IMR-90 (cell line): ENCODE data around the gene DMD. TPM values are rescaled to one million over a fixed set of nuclear protein-coding genes. Genes with fewer than 3 reads are reported as not detected.

ENCODE experiments used
- ATAC-seq: fragments of 200-7000 bp; cut with Tn5 transposase; 2 replicates; pipeline ENCODE4 v1.9.1; 2020; ENCODE audit warnings: low read depth, mild to moderate bottlenecking, moderate library complexity
- BruUV-seq: library from RNA; stranded (reverse); fragments of 400-500 nt; replicated peaks from 2 replicates; lab custom pipeline; 2021; lab: Mats Ljungman, UMichigan
- CTCF ChIA-PET: fragments of 300-600 bp; formaldehyde crosslinking; extraction: SDS; loops from one replicate; lab custom pipeline; 2021; ENCODE audit warnings: antibody characterized with exemption; lab: Yijun Ruan, JAX
- POLR2A ChIA-PET: fragments of 300-600 bp; sonication (Branson Sonifier 250); formaldehyde crosslinking; loops from one replicate; lab custom pipeline; 2022; ENCODE audit warnings: antibody characterized with exemption; ENCODE audit not compliant: unreplicated experiment; lab: Charles Lee
- DNase-seq: peaks from one replicate; pipeline ENCODE4 v3.0.0; 2013
- H2AFZ ChIP-seq: replicated peaks from 2 replicates; pipeline ENCODE3; 2013; ENCODE audit warnings: low read length, mild to moderate bottlenecking; ENCODE audit not compliant: poor library complexity
- H2AK5ac ChIP-seq: 2 replicates; pipeline ENCODE4 v1.6.1; 2013; ENCODE audit warnings: low read depth, low read length, inconsistent platforms
- H2AK9ac ChIP-seq: replicated peaks from 2 replicates; pipeline ENCODE3; 2013; ENCODE audit warnings: mild to moderate bottlenecking, low read depth, low read length, moderate library complexity; ENCODE audit not compliant: poor library complexity
- H2BK120ac ChIP-seq: 2 replicates; pipeline ENCODE4 v1.6.1; 2013; ENCODE audit warnings: low read depth, low read length, inconsistent platforms
- H2BK15ac ChIP-seq: 3 replicates; pipeline ENCODE4 v1.6.1; 2013; ENCODE audit warnings: low read depth, low read length, inconsistent platforms
- H2BK20ac ChIP-seq: 2 replicates; pipeline ENCODE4 v1.6.1; 2013; ENCODE audit warnings: low read depth, mild to moderate bottlenecking, inconsistent platforms, low read length, moderate library complexity
- H2BK5ac ChIP-seq: 2 replicates; pipeline ENCODE4 v1.6.1; 2013; ENCODE audit warnings: mild to moderate bottlenecking, low read depth, low read length, inconsistent platforms; ENCODE audit not compliant: poor library complexity, severe bottlenecking
- H3K14ac ChIP-seq: replicated peaks from 2 replicates; pipeline ENCODE4 v1.6.1; 2013; ENCODE audit warnings: low read depth, low read length, inconsistent platforms
- H3K18ac ChIP-seq: 2 replicates; pipeline ENCODE4 v1.6.1; 2013; ENCODE audit warnings: low read depth, low read length, control low read depth
- H3K23ac ChIP-seq: 2 replicates; pipeline ENCODE4 v1.6.1; 2013; ENCODE audit warnings: low read depth, low read length, inconsistent platforms
- H3K27ac ChIP-seq: 2 replicates; pipeline ENCODE4 v1.5.1; 2013; ENCODE audit warnings: mild to moderate bottlenecking, control low read depth, low read length; ENCODE audit not compliant: insufficient read depth
- H3K27me3 ChIP-seq: 2 replicates; pipeline ENCODE4 v1.6.1; 2013; ENCODE audit warnings: low read length; ENCODE audit not compliant: control insufficient read depth, insufficient read depth
- H3K36me3 ChIP-seq: 2 replicates; pipeline ENCODE4 v1.6.1; 2013; ENCODE audit warnings: low read length, mixed read lengths; ENCODE audit not compliant: control insufficient read depth, insufficient read depth
- H3K4ac ChIP-seq: 2 replicates; pipeline ENCODE4 v1.6.1; 2013; ENCODE audit warnings: low read depth, low read length, inconsistent platforms
- H3K4me1 ChIP-seq: 2 replicates; pipeline ENCODE4 v1.6.1; 2013; ENCODE audit warnings: low read length, mixed read lengths; ENCODE audit not compliant: control insufficient read depth, insufficient read depth
- H3K4me2 ChIP-seq: 2 replicates; pipeline ENCODE4 v1.6.1; 2013; ENCODE audit warnings: low read depth, mild to moderate bottlenecking, control low read depth, low read length, moderate library complexity
- H3K4me3 ChIP-seq: 2 replicates; pipeline ENCODE4 v1.5.1; 2013; ENCODE audit warnings: low read depth, mild to moderate bottlenecking, control low read depth, low read length, moderate library complexity; ENCODE audit not compliant: insufficient read depth
- H3K56ac ChIP-seq: 2 replicates; pipeline ENCODE4 v1.6.1; 2013; ENCODE audit warnings: low read length, inconsistent platforms; ENCODE audit not compliant: insufficient read depth; ENCODE audit errors: extremely low read depth
- H3K79me1 ChIP-seq, 2 experiments: 2 replicates each; pipeline ENCODE4 v1.6.1; 2013; ENCODE audit warnings: low read length in 2 of 2, inconsistent platforms in 1 of 2, low read depth in 1 of 2
- H3K9ac ChIP-seq: 2 replicates; pipeline ENCODE4 v1.6.1; 2013; ENCODE audit warnings: low read depth, low read length, control low read depth
- H3K9me1 ChIP-seq: 2 replicates; pipeline ENCODE4 v1.6.1; 2013; ENCODE audit warnings: low read length, inconsistent platforms; ENCODE audit not compliant: insufficient read depth
- H3K9me3 ChIP-seq: 2 replicates; pipeline ENCODE4 v1.6.1; 2013; ENCODE audit warnings: low read length; ENCODE audit not compliant: control insufficient read depth, insufficient read depth
- H4K20me1 ChIP-seq: 2 replicates; pipeline ENCODE4 v1.6.1; 2013; ENCODE audit warnings: low read length, inconsistent platforms; ENCODE audit not compliant: insufficient read depth
- H4K5ac ChIP-seq: 2 replicates; pipeline ENCODE4 v1.6.1; 2013; ENCODE audit warnings: mild to moderate bottlenecking, low read depth, low read length, control low read depth
- H4K8ac ChIP-seq, 2 experiments: 2 replicates each; pipeline ENCODE4 v1.6.1; 2013; ENCODE audit warnings: low read depth in 2 of 2, low read length in 2 of 2, control low read depth in 1 of 2, inconsistent platforms in 1 of 2
- H4K91ac ChIP-seq: 2 replicates; pipeline ENCODE4 v1.6.1; 2013; ENCODE audit warnings: low read depth, low read length, inconsistent platforms; ENCODE audit not compliant: insufficient read depth
- CEBPB ChIP-seq: IDR thresholded peaks from 2 replicates; pipeline ENCODE4 v1.6.1; 2012; ENCODE audit warnings: low read depth, low read length, improper control_type of control experiment
- CTCF ChIP-seq: conservative IDR thresholded peaks from 2 replicates; pipeline ENCODE4 v1.5.1; 2012; ENCODE audit warnings: mild to moderate bottlenecking, low read depth, low read length, improper control_type of control experiment
- WGBS, 2 experiments: methylation state at CpG; one replicate each; pipeline versions ENCODE4 v1.1.5 to v1.1.7; 2013; ENCODE audit warnings: missing lambda C conversion rate in 2 of 2; ENCODE audit not compliant: insufficient read length in 1 of 2; ENCODE audit errors: extremely low coverage in 2 of 2; 5-methylcytosine and 5-hydroxymethylcytosine counted together
- dilution Hi-C: fragments of 300-500 bp; cut with HindIII; formaldehyde crosslinking; loops from one replicate; pipeline ENCODE4 v1.14.3; 2018; ENCODE audit warnings: low sequenced_read_pairs; ENCODE audit not compliant: unreplicated experiment
- in situ Hi-C: fragments of 300-500 bp; cut with MboI; formaldehyde crosslinking; loops from 3 replicates; pipeline ENCODE4 v1.14.3; 2019; ENCODE audit warnings: low sequenced_read_pairs, inconsistent platforms, mixed read lengths
- intact Hi-C: fragments of 100-400 bp; cut with micrococcal nuclease; formaldehyde crosslinking; loops from 2 replicates; pipeline ENCODE4 v1.10.0; 2022
- polyA plus RNA-seq, 3 experiments: library from polyadenylated mRNA; depleted of rRNA; stranded (reverse); fragments of >200 nt; gene quantifications; 2 replicates each; pipeline ENCODE4 v1.2.3, GENCODE V29; 2012; ENCODE audit warnings: low replicate concordance in 1 of 3
- total RNA-seq: library from RNA; depleted of rRNA; stranded (reverse); fragments of >200 nt; gene quantifications from 2 replicates; pipeline ENCODE4 v1.2.3, GENCODE V29; 2012

DMD gene
- total and polyA plus RNA-seq, 2 of the 4 experiments (the other 2 are of a cell fraction) = 6.6 to 11.8 TPM

GRCh38 chrX:33204889-33205288 is 6.5 kb downstream of the DMD start:
- Histone ChIP-seq H3K56ac (no peak overlapping the region), H3K4me2 (peak overlapping the region; percentile 23), H2AFZ (peak overlapping the region; percentile 44), H3K23ac (no peak overlapping the region; the same call in 1 of the 2 replicates), H3K4ac (peak overlapping the region; percentile 41; the same call in 1 of the 2 replicates), H3K9ac (no peak overlapping the region), H2BK120ac (no peak overlapping the region; the same call in 1 of the 2 replicates), H2BK20ac (no peak overlapping the region), H3K27me3 (no peaks in the 10 kb centered on the region), H3K14ac (no peak overlapping the region; the same call in 1 of the 2 replicates), H2BK15ac (no peak overlapping the region), H4K8ac (peak overlapping the region in 1 of 2 experiments; percentile 32; a peak in 1 of 4 replicates), H4K91ac (no peak overlapping the region), H2BK5ac (peak overlapping the region; percentile 6), H4K5ac (no peak overlapping the region), H3K36me3 (no peaks in the 10 kb centered on the region), H3K4me3 (no peak overlapping the region), H2AK9ac (no peak overlapping the region), H3K27ac (peak overlapping the region; percentile 73; the same call in 1 of the 2 replicates), H2AK5ac (no peak overlapping the region), H4K20me1 (no peaks in the 10 kb centered on the region; the same call in 1 of the 2 replicates), H3K9me3 (no peaks in the 10 kb centered on the region), H3K4me1 (no peaks in the 10 kb centered on the region), H3K18ac (no peak overlapping the region), H3K9me1 (no peaks in the 10 kb centered on the region), H3K79me1 (no peaks in the 10 kb centered on the region)
- no CpG with 5 or more reads among the region's 5 CpGs for WGBS, 2 experiments
- intact Hi-C loops = no loop called here
- BruUV-seq = no TSS peak
- TF ChIP-seq CTCF (no peak), CEBPB (peak; percentile 78)
- in situ Hi-C loops = no loop called here
- POLR2A ChIA-PET = no interaction called here
- DNase-seq = peak; percentile 59
- dilution Hi-C loops = no loop called here
- peak; percentile 68 for ATAC-seq
- CTCF ChIA-PET = interaction anchor here (0.6 kb wide), 1 partner anchor 76 kb away, joined by 3 read pairs; no protein-coding TSS in a partner anchor
